Stimulated activated CD8-positive, alpha-beta memory T cell treated with anti-CD3 and anti-CD28 coated beads, Interleukin-4, amount 100 ng/mL, for 24 hours (primary cell): ENCODE data around the gene TPRN.

Experiments
- DNase-seq: peaks from one replicate; pipeline ENCODE4 v3.0.0-alpha.2; 2020; ENCODE audit warnings: low read depth

TPRN gene

GRCh38 chr9:137143459-137143858 lies 57.1 kb downstream of the TPRN start:
- DNase-seq: no peak

- no peak for DNase-seq
Measured at GRCh38 chr9:137141976-137142936, 58.3 kb downstream of the TPRN start.
